Stimulated activated CD8-positive, alpha-beta memory T cell treated with anti-CD3 and anti-CD28 coated beads, Interleukin-4, amount 100 ng/mL, for 4 hours (primary cell): Measurements from ENCODE around the gene PXN.
"Not testable (repeated sequence)": the region's sequence is repeated elsewhere in the genome, so short reads cannot be mapped to it uniquely, and the experiment has no call there.

ENCODE experiments used
- DNase-seq, 2 donors: peaks; one replicate each; pipeline ENCODE4 v3.0.0-alpha.2; 2020; ENCODE audit warnings: low read depth in 2 of 2, low spot score in 1 of 2

Gene PXN

GRCh38 chr12:120211904-120212283 is 53.6 kb downstream of the PXN start:
- no peak for DNase-seq

DNA sequence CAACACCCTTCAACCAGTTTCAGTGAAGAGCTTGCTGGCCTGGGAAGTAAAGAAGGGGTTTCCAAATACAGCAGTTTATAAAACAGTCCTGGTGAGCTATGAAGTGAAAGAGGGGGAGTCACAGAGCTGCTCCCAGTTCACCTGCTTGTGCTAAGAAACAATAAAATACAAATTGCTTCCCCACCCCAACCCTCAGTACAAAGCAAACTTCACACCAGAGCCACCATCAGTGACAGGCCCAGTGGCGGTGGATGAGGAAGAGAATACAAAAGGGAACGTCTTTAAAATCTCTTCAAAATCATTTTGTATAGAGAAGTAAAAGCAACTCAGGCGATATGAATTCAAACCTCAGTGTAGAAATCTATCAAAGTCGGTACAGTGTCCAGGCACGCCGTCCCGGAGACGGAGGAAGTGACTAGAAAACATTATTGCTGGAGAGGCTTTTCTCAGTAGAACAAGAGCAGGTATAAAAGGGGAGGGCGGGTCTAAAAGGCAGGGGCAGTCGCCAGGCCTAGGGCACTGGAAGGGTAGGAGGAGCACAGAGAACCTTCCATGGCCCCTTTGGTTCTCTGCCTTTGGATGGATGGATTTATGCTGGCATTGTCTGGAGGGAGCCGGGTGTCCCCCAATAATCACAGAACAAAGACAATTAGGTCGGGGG is 54.2 kb downstream of the PXN start:
- no peak for DNase-seq

DNA sequence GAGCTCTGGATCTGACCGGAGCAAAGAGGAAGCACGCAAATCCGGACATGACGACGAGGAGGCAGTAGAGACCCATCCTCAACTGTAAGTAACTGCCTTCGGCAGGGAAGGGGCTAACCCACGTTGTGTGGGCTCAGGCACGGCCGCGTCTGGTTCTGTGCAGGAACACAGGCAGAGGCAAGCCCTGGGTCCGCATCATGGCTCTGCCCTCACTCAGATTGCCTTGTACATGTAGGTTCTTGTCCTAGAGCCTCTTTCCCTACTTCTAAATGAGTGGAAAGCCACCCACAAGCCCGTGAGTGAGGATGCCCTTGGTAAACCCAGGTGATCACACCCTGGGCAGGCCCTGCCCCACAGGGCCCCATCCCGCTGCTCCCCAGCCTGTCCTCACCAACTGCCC is 55.7 kb downstream of the PXN start:
- no peak for DNase-seq

DNA sequence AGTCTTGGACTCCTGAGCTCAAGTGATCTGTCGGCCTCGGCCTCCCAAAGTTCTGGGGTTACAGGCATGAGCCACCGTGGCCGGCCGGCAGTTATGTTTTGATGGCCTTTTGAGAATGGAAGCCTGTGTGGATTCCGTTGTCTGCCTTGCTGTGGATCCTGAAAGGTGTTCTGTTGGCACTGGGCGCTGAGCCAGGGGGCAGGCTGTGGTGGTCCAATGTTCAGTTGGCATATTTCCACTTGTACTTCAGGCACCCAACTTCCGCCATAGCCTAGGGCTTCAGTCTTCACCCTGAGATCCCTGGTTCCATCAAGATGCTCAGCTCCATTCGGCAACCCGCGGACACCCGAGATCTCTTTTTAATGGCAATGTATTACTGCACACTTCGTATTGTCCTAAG is 58.3 kb downstream of the PXN start:
- DNase-seq: no peak

GRCh38 chr12:120206781-120207180 is 58.7 kb downstream of the PXN start:
- not testable (repeated sequence) for DNase-seq

DNA sequence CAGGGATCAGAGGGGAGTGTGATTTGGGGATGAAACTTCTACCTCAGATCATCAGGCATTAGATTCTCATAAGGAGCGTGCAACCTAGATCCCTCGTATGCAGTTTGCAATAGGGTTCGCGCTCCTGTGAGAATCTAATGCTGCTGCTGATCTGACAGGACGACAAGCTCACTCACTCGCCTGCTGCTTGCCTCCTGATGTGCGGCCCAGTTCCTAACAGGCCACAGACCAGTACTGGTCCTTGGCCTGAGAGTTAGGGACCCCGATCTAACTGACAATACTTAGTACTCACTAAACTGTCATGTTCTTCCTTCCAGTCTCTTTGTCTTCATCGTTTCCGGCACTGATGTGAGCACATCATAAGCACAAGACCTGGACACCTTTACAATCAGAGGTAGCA is 59.3 kb downstream of the PXN start:
- DNase-seq: no peak

DNA sequence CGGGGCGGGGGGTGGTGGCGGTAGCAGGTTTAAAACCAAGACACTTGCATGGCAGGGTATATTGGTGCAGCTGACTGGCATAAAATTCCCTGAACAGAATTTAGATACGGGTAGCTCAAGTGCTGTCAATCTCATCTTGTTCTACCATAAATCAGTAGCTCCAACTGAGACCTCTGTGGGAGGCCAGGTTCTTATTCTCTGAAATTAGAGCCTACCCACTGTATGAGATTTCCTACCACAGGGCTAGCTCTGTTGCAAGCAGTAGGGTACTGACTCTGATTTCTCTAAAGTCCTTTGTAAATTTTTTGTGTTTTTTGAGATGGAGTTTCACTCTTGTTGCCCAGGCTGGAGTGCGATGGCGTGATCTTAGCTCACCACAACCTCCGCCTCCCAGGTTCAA is 61.4 kb downstream of the PXN start:
- DNase-seq: no peak

DNA sequence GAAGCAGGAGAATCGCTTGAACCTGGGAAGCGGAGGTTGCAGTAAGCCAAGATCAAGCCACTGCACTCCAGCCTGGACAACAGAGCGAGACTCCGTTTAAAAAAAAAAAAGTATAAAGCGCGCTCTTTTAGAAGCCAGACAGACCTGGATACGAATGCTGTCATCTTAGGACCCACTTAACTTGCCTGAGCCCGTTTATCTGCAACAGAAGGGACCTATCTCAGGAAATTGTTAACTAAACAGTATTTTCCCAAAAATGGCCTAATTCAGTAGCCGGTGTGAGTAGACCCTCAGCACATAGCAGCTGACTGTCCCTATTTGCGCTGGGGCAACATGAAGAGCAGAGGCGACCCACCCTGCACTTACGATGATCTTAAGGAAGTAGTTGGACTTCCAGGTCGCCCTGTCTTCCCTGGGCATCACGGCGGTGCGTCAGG is 65.1 kb downstream of the PXN start:
- no peak for DNase-seq

DNA sequence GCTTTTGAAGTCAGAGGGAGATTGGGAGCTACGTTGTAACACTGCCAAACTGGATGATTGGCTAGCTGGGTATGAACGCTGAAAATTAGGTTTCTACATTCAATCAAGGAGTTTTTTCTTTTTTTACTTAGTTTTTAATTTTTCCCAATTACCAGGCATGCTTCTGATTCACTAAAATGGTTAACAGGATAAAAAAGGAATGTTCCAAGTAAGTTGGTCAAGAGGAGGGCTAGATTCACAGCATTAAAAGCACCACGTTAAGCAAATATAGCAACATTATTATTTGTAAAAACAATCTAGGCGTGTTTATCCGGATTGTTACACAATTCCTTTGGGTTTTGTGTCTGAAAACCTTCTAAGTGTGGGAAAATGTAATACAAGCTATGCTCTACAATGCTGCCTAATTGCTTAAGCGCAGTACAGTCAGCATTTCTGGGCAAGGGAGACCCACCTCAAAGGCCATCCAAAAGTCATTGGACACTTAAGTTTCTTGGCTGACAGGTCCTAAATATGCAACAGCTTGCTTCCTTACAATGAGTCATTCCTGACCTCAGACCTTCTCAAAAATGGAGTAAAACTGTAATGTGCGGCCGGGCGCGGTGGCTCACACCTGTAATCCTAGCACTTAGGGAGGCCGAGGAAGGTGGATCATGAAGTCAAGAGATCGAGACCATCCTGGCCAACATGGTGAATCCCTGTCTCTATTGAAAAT is 65.8 kb downstream of the PXN start:
- no peak for DNase-seq

GRCh38 chr12:120199025-120199424 is 66.5 kb downstream of the PXN start:
- no peak for DNase-seq

- DNase-seq: no peak
Observed at GRCh38 chr12:120197542-120197887, 68.0 kb downstream of the PXN start.

- DNase-seq: not testable (repeated sequence)
Observed at GRCh38 chr12:120196817-120197541, 68.6 kb downstream of the PXN start.

- no peak for DNase-seq
Observed at GRCh38 chr12:120196363-120196762, 69.2 kb downstream of the PXN start.

DNA sequence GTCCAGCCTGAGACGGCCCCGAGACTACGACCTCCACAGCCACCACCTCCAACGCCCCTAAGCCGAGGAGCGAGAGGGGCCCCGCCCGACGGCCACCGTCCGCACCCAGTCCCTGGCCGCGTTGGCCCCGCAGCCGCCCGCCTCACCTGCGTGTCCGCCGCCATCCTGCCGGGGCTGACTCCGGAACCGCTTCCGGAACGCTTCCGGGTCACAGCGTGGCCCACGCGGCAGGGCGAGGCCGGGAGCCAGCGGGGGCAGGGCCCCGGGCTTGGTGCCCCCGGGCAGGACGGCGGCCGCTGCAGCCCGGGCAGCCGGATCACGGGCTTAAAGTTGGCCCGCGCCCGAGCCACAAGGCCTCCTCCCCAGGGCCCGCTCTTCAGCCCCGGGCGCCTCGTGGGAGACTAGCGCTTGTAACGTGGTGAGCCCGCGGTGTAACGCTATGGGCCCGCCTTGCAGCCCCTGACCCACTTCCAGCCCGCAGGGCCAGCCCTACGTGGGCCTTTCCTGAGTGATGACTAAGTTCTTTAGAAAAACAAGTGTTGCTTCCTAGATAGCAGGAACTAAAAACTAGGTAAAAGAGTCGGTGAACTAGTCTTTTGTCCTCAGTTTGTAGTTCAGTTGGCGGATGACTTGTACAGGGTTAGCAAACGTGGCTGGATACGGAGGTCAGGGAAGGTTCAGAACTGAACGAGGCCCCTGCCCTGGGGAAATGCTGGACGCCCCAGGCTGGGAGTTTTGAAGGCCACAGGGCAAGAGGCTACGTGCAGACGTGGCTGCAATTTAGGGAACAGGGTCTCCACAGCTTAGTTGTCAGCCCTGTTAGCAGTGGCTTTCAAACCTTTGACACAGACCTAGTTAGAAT is 70.8 kb downstream of the PXN start, which contains the start of gene GCN1:
Gene GCN1, minus strand, starts transcription at position 182 of the 862 bp plus-strand sequence. Its CDS starts 18 bp downstream, at position 164.
- DNase-seq: peak; percentile 69 to 79

- DNase-seq: no peak
Observed at GRCh38 chr12:120194226-120194533, 71.3 kb downstream of the PXN start.

DNA sequence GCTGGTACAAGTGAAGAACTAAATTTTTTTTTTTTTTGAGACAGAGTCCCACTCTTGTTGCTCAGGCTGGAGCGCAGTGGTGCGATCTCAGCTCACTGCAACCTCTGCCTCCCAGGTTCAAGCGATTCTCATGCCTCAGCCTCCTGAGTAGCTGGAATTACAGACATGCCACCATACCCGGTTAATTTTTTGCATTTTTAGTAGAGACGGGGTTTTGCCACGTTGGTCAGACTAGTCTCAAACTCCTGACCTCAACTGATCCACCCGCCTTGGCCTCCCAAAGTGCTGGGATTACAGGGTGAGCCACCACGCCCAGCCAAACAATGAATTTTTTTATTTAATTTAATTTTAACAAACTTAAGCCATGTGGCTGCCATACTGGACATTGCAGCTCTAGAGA is 72.2 kb downstream of the PXN start:
- not testable (repeated sequence) for DNase-seq

GRCh38 chr12:120190985-120191480 is 74.5 kb downstream of the PXN start:
- no peak for DNase-seq

GRCh38 chr12:120190386-120190785 is 75.1 kb downstream of the PXN start:
- no peak for DNase-seq

DNA sequence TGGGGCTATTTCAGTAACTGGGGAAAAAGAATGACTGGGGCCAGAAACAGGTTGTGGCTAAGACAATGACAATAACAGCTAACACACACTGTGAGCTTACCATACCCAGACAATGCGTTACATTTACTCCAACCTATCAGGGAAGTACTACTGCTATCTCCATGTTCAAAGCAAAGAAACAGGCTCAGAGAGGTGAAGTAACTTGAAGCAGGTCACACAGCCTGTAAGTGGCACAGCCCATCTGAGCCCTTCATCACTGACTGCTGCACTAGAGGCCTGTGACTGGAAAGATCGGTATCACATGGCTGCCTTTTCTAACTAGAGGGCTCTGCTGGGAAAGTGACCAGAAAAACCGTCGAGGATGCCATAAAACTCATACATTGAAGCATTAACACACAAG is 78.9 kb downstream of the PXN start:
- no peak for DNase-seq

GRCh38 chr12:120183211-120183631 is 82.3 kb downstream of the PXN start:
- no peak for DNase-seq

DNA sequence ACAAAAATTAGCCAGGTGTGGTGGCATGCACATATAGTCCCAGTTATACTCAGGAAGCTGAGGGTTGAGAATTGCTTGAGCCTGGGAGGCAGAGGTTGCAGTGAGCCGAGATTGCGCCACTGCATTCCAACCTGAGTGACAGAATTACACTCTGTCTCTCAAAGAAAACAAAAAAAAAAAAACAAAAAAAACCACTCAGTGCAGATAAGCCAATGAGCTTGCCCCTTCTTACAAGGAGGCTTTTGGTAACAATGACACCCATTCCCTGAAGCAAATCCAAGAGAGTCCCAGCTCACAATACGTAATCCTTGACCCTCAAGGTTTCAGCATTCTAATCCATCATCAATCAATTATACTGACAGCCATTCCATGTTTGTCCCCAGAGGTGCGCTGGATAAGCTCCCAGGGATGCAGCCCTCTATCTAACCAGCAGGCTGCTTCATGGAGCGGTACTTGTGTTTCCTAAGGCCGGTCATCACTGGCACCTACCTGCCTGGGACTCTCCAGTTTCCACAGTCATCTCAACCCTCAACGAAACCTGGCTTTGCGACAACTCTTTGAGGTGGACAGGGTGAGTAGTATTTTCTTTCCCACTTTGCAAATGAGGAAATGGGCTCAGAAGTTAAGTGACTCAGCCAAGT is 83.4 kb downstream of the PXN start:
- no peak for DNase-seq
